ENCODE measurements around the gene RALGPS2. TPM values are rescaled to one million over a fixed set of nuclear protein-coding genes. Genes with fewer than 3 reads are reported as not detected.
A peak's percentile ranks its signal among the peaks of the same experiment; 100 is the strongest.

Gene RALGPS2
- total and polyA plus RNA-seq, 2 of the 13 experiments (the other 11 are each of a cell fraction or from before 2014, with no cell fraction given), result 15.6 to 36.0 TPM

DNA sequence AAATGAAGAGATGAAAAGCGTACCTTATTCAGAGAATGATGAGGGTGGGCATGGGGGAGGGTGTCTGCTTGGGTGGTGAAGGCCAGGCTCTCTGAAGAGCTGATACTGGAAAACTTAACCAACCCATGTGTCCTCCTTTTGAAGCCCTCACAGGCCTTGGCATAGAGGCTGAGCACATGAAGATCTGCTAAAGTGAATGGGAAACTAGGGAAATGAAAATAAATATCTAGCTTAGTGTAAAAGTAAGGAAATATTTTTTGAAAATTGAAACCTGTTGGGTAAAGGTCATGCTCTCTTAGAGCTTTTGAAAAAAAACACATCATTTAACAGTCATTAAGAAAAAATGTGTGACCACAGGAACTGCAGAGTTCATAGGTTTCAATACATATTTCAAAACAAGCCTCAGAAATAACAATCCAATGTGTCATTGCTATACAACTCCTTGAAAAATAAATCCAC, 40.5 kb upstream of the RALGPS2 start:
- BruUV-seq (replicated peaks), result no TSS peak
- DNase-seq (ENCODE audit: low spot score), result peak; percentile 52
- no peak overlapping the region for H3K4me3 ChIP-seq (replicated peaks in 1 of 3; ENCODE audit: insufficient read depth in 1 of 3, low read depth in 2 of 3, low read length in 3 of 3)
- H3K9ac ChIP-seq (ENCODE audit: insufficient read depth, low read depth, low read length), result no peak overlapping the region
- in situ Hi-C loops (cut with HindIII; ENCODE audit: extremely low pct_ligation_motif_present, low pct_unique_long_range_greater_than_20kb), result no loop called here
- H4K20me1 ChIP-seq (ENCODE audit: insufficient read depth, low read length), result no peaks in the 10 kb centered on the region
- CTCF ChIA-PET (ENCODE audit: low intra/inter-chr PET ratio, low total read pairs), result no interaction called here
- H3K4me1 ChIP-seq (ENCODE audit: insufficient read depth, low read length), result peaks cover 41% of the 10 kb centered on the region
- ATAC-seq, result no peak
- WGBS (ENCODE audit: low lambda C conversion rate), result 93% methylated on average over 1 of the region's 1 CpG
- POLR2A ChIA-PET, result interaction anchor here (0.7 to 1.6 kb wide), 2 partner anchors 40 to 142 kb away, joined by 3 to 4 read pairs; no protein-coding TSS in a partner anchor
- intact Hi-C loops (cut with micrococcal nuclease; ENCODE audit: unreplicated experiment), result loop anchor here (10.0 kb wide), 2 partner anchors 60 to 140 kb away; no protein-coding TSS in a partner anchor
- no peaks in the 10 kb centered on the region for H3K9me3 ChIP-seq (ENCODE audit: low read length)
- FAIRE-seq, result no peak
- no peaks in the 10 kb centered on the region for H3K27me3 ChIP-seq (ENCODE audit: control insufficient read depth in 1 of 2, insufficient read depth in 2 of 2, low read length in 2 of 2)
- H2AFZ ChIP-seq (ENCODE audit: low read length), result no peak overlapping the region
- H3K4me2 ChIP-seq (ENCODE audit: low read depth, low read length), result no peak overlapping the region
- H3K79me2 ChIP-seq (ENCODE audit: insufficient read depth, low read length), result no peaks in the 10 kb centered on the region
- H3K36me3 ChIP-seq (replicated peaks in 1 of 2; ENCODE audit: control insufficient read depth in 1 of 2, insufficient read depth in 2 of 2, low read length in 2 of 2), result no peaks in the 10 kb centered on the region
- TF ChIP-seq NR2F1 (CRISPR knock-in tag; IDR thresholded peaks at IDR 0.05) (peak in 1 of 2 experiments; percentile 70; a peak in 2 of 4 replicates), NPAS2 (CRISPR knock-in tag; IDR thresholded peaks at IDR 0.05; ENCODE audit: borderline replicate concordance) (no peak), EP300 (IDR thresholded peaks at IDR 0.05; ENCODE audit: low read depth in 2 of 2, low read length in 2 of 2) (peak in 1 of 2 experiments; percentile 62; a peak in 1 of 4 replicates), EP300 (CRISPR knock-in tag; IDR thresholded peaks at IDR 0.05; ENCODE audit: borderline replicate concordance) (no peak), RXRB (CRISPR knock-in tag; IDR thresholded peaks at IDR 0.05; ENCODE audit: borderline replicate concordance) (0 out of 2 replicates have a peak, but pooled peaks have one; percentile 26), RARA (CRISPR knock-in tag; IDR thresholded peaks at IDR 0.05) (peak; percentile 64; the same call in 1 of the 2 replicates), MYNN (CRISPR knock-in tag; IDR thresholded peaks at IDR 0.05; ENCODE audit: low read depth) (no peak)
- TF ChIP-seq, protein P1, sequence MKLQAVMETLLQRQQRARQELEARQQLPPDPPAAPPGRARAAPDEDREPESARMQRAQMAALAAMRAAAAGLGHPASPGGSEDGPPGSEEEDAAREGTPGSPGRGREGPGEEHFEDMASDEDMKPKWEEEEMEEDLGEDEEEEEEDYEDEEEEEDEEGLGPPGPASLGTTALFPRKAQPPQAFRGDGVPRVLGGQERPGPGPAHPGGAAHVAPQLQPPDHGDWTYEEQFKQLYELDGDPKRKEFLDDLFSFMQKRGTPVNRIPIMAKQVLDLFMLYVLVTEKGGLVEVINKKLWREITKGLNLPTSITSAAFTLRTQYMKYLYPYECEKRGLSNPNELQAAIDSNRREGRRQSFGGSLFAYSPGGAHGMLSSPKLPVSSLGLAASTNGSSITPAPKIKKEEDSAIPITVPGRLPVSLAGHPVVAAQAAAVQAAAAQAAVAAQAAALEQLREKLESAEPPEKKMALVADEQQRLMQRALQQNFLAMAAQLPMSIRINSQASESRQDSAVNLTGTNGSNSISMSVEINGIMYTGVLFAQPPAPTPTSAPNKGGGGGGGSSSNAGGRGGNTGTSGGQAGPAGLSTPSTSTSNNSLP (IDR thresholded peaks at IDR 0.05; ENCODE audit: low read depth, low read length), result peak; percentile 44; the same call in 1 of the 2 replicates
- TF ChIP-seq, protein P2, sequence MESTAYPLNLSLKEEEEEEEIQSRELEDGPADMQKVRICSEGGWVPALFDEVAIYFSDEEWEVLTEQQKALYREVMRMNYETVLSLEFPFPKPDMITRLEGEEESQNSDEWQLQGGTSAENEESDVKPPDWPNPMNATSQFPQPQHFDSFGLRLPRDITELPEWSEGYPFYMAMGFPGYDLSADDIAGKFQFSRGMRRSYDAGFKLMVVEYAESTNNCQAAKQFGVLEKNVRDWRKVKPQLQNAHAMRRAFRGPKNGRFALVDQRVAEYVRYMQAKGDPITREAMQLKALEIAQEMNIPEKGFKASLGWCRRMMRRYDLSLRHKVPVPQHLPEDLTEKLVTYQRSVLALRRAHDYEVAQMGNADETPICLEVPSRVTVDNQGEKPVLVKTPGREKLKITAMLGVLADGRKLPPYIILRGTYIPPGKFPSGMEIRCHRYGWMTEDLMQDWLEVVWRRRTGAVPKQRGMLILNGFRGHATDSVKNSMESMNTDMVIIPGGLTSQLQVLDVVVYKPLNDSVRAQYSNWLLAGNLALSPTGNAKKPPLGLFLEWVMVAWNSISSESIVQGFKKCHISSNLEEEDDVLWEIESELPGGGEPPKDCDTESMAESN (CRISPR knock-in tag; conservative IDR thresholded peaks at IDR 0.05), result no peak
- TF ChIP-seq, protein P3, sequence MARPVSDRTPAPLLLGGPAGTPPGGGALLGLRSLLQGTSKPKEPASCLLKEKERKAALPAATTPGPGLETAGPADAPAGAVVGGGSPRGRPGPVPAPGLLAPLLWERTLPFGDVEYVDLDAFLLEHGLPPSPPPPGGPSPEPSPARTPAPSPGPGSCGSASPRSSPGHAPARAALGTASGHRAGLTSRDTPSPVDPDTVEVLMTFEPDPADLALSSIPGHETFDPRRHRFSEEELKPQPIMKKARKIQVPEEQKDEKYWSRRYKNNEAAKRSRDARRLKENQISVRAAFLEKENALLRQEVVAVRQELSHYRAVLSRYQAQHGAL (CRISPR knock-in tag; IDR thresholded peaks at IDR 0.05; ENCODE audit: not compliant biosample characterization), result no peak
- TF ChIP-seq, protein P4, sequence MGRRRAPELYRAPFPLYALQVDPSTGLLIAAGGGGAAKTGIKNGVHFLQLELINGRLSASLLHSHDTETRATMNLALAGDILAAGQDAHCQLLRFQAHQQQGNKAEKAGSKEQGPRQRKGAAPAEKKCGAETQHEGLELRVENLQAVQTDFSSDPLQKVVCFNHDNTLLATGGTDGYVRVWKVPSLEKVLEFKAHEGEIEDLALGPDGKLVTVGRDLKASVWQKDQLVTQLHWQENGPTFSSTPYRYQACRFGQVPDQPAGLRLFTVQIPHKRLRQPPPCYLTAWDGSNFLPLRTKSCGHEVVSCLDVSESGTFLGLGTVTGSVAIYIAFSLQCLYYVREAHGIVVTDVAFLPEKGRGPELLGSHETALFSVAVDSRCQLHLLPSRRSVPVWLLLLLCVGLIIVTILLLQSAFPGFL (CRISPR knock-in tag; IDR thresholded peaks at IDR 0.05), result no peak
- peak overlapping the region; percentile 25 for H3K27ac ChIP-seq (ENCODE audit: extremely low read length, insufficient read depth, low read length)

All from HepG2 (cell line).